Measurements from ENCODE around the gene CISD3. TPM values are rescaled to one million over a fixed set of nuclear protein-coding genes. Genes with fewer than 3 reads are reported as not detected.

The CISD3 gene
- total and polyA plus RNA-seq, 10 of the 15 experiments (the other 5 are each of a cell fraction or from before 2014, with no cell fraction given) = 2.6 to 38.1 (median 8.1) TPM

GRCh38 chr17:38703742-38704605, 26.2 kb upstream of the CISD3 start (continued):
- TF ChIP-seq ZBTB4 (CRISPR knock-in tag; IDR thresholded peaks at IDR 0.05) (no peak), BHLHE40 (IDR thresholded peaks at IDR 0.05; ENCODE audit: borderline replicate concordance in 1 of 2, low read depth in 2 of 2, low read length in 1 of 2) (peak; percentile 24 to 30; a peak in 1 of 4 replicates), ZBTB11 (CRISPR knock-in tag; IDR thresholded peaks at IDR 0.05) (no peak), ZBTB40 (IDR thresholded peaks at IDR 0.05; ENCODE audit: borderline replicate concordance) (peak; percentile 56; the same call in 1 of the 2 replicates), RBBP5 (conservative IDR thresholded peaks at IDR 0.05) (no peak), EGR1 (IDR thresholded peaks at IDR 0.05; ENCODE audit: borderline replicate concordance in 1 of 2, low read depth in 2 of 2, low read length in 2 of 2) (peak in 1 of 2 experiments; percentile 62; a peak in 1 of 3 replicates), IRF4 (IDR thresholded peaks at IDR 0.05; ENCODE audit: low read depth, low read length) (no peak), MYC (IDR thresholded peaks at IDR 0.05; ENCODE audit: insufficient read depth, insufficient read length, insufficient replicate concordance, low read length, severe bottlenecking) (no peak), SIX5 (IDR thresholded peaks at IDR 0.05; ENCODE audit: low read depth, low read length, severe bottlenecking) (no peak), EP300 (IDR thresholded peaks at IDR 0.05; ENCODE audit: borderline replicate concordance in 1 of 2, control insufficient read depth in 1 of 2, low read depth in 2 of 2, low read length in 2 of 2) (no peak), CHD4 (IDR thresholded peaks at IDR 0.05) (no peak), RUNX3 (IDR thresholded peaks at IDR 0.05; ENCODE audit: low read length) (peak; percentile 9), HCFC1 (IDR thresholded peaks at IDR 0.05; ENCODE audit: low read length) (no peak), USF1 (IDR thresholded peaks at IDR 0.05; ENCODE audit: borderline replicate concordance, extremely low read length, insufficient read depth, low read depth, low read length) (no peak), RB1 (IDR thresholded peaks at IDR 0.05; ENCODE audit: borderline replicate concordance) (no peak; the same call in 1 of the 2 replicates)

Measured in GM12878 (cell line).